MM.1S (cell line): ENCODE data around the gene DFFA.

Experiments
- EZH2 ChIP-seq: fragments of 300-600 bp; sonication (generic); optimal IDR thresholded peaks from 2 replicates; pipeline ENCODE3; 2017; ENCODE audit warnings: low read depth, mild to moderate bottlenecking, antibody characterized with exemption, low read length, mixed read lengths
- TF ChIP-seq, protein P1 (sequence below): fragments of 300-600 bp; sonication (generic); IDR thresholded peaks from 2 replicates; pipeline ENCODE4 v1.5.1; 2016; ENCODE audit warnings: antibody characterized with exemption, low read length, mixed read lengths

DNA sequence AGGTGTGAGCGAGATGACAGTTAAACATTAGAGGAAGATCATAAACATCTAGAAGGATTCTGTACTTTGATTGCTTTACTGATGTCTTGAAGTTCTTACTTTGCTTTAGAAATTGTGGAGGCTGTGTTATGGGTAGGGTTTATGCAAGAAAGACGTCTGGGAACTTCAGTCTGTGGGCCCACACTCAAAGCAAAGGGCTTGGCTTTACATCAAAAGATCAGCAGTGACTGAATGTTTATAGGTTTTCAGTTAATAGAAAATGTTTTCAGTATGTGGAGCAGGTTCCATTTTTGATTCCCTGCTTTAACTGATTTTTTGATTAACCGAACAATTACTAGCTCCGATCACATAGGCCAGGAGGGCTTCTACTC, 34.3 kb upstream of the DFFA start:
- TF ChIP-seq, protein P1, sequence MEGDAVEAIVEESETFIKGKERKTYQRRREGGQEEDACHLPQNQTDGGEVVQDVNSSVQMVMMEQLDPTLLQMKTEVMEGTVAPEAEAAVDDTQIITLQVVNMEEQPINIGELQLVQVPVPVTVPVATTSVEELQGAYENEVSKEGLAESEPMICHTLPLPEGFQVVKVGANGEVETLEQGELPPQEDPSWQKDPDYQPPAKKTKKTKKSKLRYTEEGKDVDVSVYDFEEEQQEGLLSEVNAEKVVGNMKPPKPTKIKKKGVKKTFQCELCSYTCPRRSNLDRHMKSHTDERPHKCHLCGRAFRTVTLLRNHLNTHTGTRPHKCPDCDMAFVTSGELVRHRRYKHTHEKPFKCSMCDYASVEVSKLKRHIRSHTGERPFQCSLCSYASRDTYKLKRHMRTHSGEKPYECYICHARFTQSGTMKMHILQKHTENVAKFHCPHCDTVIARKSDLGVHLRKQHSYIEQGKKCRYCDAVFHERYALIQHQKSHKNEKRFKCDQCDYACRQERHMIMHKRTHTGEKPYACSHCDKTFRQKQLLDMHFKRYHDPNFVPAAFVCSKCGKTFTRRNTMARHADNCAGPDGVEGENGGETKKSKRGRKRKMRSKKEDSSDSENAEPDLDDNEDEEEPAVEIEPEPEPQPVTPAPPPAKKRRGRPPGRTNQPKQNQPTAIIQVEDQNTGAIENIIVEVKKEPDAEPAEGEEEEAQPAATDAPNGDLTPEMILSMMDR, result no peak
- TF ChIP-seq EZH2, result no peak
